HG02938 (cell line): Measurements from ENCODE around the gene GNAQ.
"Not testable (repeated sequence)": the region's sequence is repeated elsewhere in the genome, so short reads cannot be mapped to it uniquely, and the experiment has no call there.

ENCODE experiments used
- ATAC-seq: cut with Tn5 transposase; IDR thresholded peaks from one replicate; pipeline ENCODE4 v1.9.1; 2021; ENCODE audit warnings: mild to moderate bottlenecking, moderate library complexity; ENCODE audit not compliant: unreplicated experiment

GNAQ gene

GRCh38 chr9:77883846-77884771 lies 147.5 kb downstream of the GNAQ start:
- no peak for ATAC-seq

GRCh38 chr9:77883133-77883532 lies 148.5 kb downstream of the GNAQ start:
- no peak for ATAC-seq

GRCh38 chr9:77882294-77882693 lies 149.3 kb downstream of the GNAQ start:
- no peak for ATAC-seq

- not testable (repeated sequence) for ATAC-seq
Measured at GRCh38 chr9:77881634-77882033, 150.0 kb downstream of the GNAQ start.

GRCh38 chr9:77881111-77881510 lies 150.5 kb downstream of the GNAQ start:
- ATAC-seq, result no peak

- ATAC-seq, result no peak
Measured at GRCh38 chr9:77879437-77879943, 152.1 kb downstream of the GNAQ start.

GRCh38 chr9:77878793-77879192 lies 152.8 kb downstream of the GNAQ start:
- not testable (repeated sequence) for ATAC-seq

GRCh38 chr9:77877976-77878375 lies 153.6 kb downstream of the GNAQ start:
- no peak for ATAC-seq

GRCh38 chr9:77876590-77876989 lies 155.0 kb downstream of the GNAQ start:
- no peak for ATAC-seq

GRCh38 chr9:77876091-77876490 lies 155.5 kb downstream of the GNAQ start:
- no peak for ATAC-seq

- ATAC-seq, result no peak
Measured at GRCh38 chr9:77872863-77873262, 158.7 kb downstream of the GNAQ start.

- no peak for ATAC-seq
Measured at GRCh38 chr9:77872177-77872576, 159.4 kb downstream of the GNAQ start.

- ATAC-seq, result no peak
Measured at GRCh38 chr9:77871483-77871882, 160.1 kb downstream of the GNAQ start.

- no peak for ATAC-seq
Measured at GRCh38 chr9:77866878-77867277, 164.7 kb downstream of the GNAQ start.

GRCh38 chr9:77865385-77866047 lies 166.1 kb downstream of the GNAQ start:
- ATAC-seq, result no peak

GRCh38 chr9:77864211-77864889 lies 167.3 kb downstream of the GNAQ start:
- no peak for ATAC-seq

- not testable (repeated sequence) for ATAC-seq
Measured at GRCh38 chr9:77863638-77864037, 168.0 kb downstream of the GNAQ start.

GRCh38 chr9:77860953-77861352 lies 170.7 kb downstream of the GNAQ start:
- not testable (repeated sequence) for ATAC-seq

GRCh38 chr9:77857513-77858259 lies 173.9 kb downstream of the GNAQ start:
- ATAC-seq, result no peak

GRCh38 chr9:77856615-77857014 lies 175.0 kb downstream of the GNAQ start:
- no peak for ATAC-seq

- no peak for ATAC-seq
Measured at GRCh38 chr9:77854916-77855311, 176.7 kb downstream of the GNAQ start.
